Measurements from ENCODE around the gene TUBA4B.

The TUBA4B gene

DNA sequence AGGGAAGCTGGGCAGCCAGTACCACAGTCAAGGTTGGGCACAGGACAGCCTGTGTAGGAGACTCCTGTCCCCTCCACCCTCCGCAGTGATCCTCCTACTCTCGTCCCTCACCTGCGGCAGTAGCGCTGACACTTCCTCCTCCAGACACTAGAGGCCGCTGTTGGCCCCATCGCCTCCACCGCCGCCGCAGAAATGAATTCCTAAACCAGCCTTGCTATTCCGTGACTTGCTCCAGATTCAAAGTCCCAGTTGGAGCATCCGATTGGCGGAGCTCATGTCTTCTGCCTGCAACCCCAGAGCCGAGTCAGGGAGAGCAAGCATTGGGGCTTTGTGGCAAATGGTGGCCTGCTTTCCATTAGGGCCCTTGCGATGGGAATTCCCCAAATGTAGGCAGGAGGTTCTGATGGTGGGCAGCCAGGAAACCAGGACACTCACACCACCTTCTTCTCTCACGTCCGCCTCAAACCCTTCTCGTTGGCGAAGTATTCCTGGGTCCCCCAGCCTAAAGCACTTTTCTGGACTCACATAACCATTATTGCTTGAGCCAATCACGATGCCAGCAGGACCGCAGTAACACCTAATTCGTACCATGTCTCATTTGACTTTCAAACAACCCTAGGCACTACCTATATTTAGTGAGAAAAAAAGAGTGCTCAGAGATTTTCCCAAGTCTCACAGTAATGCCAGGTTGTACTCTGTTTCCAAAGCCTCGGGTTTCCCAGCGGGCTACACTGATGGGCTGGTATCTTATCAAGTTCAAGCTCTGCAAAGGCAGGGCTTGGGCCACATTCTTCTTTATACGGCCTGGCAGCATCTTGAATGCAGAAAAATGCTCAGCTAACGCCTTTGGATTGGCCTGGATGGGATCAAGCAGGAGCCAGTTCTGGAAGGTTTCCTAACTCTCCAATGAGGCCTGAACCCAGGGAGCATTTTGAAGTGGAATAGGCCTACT, 24.9 kb downstream of the TUBA4B start:
- H3K4me3 ChIP-seq (replicated peaks; ENCODE audit: low read depth, low read length) = no peak overlapping the region
- no peak for DNase-seq (ENCODE audit: extremely low read depth, low read depth)
- TF ChIP-seq, protein P1, sequence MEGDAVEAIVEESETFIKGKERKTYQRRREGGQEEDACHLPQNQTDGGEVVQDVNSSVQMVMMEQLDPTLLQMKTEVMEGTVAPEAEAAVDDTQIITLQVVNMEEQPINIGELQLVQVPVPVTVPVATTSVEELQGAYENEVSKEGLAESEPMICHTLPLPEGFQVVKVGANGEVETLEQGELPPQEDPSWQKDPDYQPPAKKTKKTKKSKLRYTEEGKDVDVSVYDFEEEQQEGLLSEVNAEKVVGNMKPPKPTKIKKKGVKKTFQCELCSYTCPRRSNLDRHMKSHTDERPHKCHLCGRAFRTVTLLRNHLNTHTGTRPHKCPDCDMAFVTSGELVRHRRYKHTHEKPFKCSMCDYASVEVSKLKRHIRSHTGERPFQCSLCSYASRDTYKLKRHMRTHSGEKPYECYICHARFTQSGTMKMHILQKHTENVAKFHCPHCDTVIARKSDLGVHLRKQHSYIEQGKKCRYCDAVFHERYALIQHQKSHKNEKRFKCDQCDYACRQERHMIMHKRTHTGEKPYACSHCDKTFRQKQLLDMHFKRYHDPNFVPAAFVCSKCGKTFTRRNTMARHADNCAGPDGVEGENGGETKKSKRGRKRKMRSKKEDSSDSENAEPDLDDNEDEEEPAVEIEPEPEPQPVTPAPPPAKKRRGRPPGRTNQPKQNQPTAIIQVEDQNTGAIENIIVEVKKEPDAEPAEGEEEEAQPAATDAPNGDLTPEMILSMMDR (IDR thresholded peaks at IDR 0.05; ENCODE audit: low read depth, low read length, missing control alignments) = peak; percentile 99

DNA sequence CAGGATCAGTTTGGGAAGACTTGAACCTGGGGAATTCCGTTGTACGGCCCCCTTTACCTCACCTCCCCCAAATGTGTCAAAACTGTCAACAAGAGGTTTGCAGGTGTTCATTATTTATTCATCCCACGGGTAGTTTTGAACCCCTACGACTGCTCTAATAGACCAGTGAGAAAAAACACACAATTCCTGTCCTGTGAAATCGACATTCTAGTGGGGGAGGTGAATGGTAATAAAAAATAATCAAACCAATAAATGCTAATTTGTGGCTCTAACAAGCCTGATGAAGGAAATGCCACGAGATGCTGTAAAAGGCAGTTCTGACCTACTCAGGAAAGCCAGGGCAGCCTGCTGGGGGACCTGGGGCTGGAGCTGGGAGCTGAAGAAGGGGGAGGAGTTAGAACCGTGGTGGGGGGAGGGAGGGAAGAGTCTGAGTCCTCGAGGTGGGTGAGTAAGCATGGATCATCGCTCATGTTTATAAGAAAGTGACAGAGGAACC, 25.7 kb downstream of the TUBA4B start:
- DNase-seq (ENCODE audit: extremely low read depth, low read depth) = no peak
- peak overlapping the region; percentile 50; the same call in 1 of the 2 replicates for H3K4me3 ChIP-seq (replicated peaks; ENCODE audit: low read depth, low read length)
- TF ChIP-seq, protein P1 (IDR thresholded peaks at IDR 0.05; ENCODE audit: low read depth, low read length, missing control alignments) = no peak

DNA sequence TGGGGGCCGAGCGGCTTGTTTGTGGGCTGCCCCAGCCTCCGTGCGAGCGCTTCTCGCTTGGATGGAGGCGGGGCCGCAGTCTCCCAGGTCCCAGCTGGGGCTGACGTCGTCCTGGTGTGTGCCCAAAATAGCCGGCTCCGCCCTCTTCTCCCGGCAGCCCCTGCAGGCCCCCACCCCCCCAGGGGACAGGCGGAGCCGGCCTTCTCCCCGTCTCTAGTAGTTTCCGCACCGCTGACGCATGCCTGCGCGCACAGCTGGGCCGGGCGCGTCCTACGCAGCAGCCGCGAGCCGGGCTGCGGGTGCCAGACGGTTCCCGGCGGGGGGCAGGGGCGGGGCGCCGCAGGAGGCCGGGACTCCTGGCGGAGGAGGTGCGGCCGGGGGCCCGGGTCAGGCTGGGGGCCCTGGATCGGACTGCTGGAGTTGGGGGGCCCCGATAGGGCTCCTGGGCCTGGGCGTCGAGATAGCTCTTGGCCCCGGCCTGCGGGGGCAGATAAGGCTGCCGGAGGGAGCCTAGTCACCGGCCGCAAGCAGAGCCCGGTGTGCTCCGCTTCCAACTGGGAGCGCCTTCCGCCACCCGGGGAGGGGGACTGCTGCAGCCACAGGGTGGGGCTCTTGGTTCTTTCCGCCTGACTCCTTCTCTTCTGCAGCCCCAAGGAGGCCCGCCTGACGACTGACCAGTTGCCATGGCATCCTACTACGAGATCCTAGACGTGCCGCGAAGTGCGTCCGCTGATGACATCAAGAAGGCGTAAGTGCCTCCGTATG, 26.3 kb downstream of the TUBA4B start, which contains the start of gene DNAJB2:
DNAJB2 (plus strand) TSS at position 216 of the 765 bp plus-strand sequence; CDS start at position 684, 468 bp downstream.
- DNase-seq (ENCODE audit: extremely low read depth, low read depth) = peak; percentile 93
- TF ChIP-seq, protein P1 (IDR thresholded peaks at IDR 0.05; ENCODE audit: low read depth, low read length, missing control alignments) = peak; percentile 15

DNA sequence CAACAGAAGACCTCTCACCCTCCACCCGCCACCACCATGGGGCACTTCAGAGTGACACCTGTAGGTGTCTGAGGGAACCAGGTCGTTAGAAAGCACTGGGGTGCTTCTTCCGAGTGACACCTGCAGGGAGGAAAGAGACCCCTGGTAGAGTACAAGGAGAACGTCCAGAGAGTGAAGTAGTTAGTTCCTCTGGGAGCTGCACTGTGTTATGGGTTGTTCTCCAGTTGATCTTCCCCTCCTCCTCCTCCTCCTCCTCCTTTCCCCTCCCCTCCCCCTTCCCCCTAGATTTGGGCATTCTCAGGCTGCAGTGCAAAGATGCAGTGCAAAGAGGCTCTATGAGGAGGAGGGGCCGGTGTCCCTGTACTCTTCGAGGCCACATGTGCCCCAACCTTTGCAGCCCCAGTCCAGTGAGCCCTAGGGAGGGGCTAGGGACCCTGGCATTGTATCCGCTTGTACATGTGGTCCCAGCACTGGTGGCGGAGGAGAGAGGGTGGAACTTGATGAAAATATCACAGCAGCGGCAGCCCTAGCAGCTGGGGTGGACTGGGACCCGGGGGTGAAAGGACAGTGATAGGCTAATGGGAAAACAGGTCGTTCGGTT, 27.0 kb downstream of the TUBA4B start:
- peak overlapping the region; percentile 50 for H3K4me3 ChIP-seq (replicated peaks; ENCODE audit: low read depth, low read length)
- DNase-seq (ENCODE audit: extremely low read depth, low read depth) = no peak

More for the DNA sequence above, 26.3 kb downstream of the TUBA4B start, which contains the start of gene DNAJB2:
- peak within 1 kb of the TSS; percentile 50 for H3K4me3 ChIP-seq (replicated peaks; ENCODE audit: low read depth, low read length)

DNA sequence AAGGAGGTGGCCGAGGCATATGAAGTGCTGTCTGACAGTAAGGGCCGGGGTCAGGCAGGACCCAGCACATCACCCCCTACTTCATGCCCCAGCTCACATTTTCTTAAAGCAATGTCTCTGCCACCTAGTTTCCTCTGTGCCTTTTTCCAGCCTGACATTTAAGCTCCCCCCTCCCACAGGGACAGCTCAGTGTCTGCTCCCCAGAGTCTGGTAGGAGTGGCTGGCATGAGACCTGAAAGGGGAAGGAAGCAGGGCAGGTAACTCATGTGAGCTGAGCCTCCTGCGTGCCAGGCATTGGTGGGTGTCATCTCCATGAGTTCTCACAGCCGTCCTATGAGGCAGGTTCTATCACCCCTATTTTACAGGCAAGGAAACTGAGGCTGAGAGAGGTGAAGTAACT, 27.6 kb downstream of the TUBA4B start:
- TF ChIP-seq, protein P1 (IDR thresholded peaks at IDR 0.05; ENCODE audit: low read depth, low read length, missing control alignments) = no peak
- no peak overlapping the region for H3K4me3 ChIP-seq (replicated peaks; ENCODE audit: low read depth, low read length)
- no peak for DNase-seq (ENCODE audit: extremely low read depth, low read depth)

More for the DNA sequence above, 27.0 kb downstream of the TUBA4B start:
- TF ChIP-seq, protein P1 (IDR thresholded peaks at IDR 0.05; ENCODE audit: low read depth, low read length, missing control alignments) = no peak

DNA sequence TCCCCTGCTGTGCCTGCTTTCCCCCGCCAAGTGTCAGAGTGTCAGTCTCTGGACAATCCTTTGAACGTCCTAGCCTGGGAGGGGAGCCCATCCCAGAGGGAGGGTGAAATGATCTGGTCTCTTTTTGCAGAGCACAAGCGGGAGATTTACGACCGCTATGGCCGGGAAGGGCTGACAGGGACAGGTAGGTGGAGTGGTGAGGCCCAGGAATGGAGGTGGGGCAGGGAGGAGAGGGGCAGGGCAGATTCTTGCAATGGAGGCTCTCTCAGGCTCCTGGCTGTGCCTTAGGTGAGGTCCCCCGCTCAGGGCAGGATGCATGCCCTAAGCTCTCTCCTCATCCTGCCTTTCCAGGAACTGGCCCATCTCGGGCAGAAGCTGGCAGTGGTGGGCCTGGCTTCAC, 28.5 kb downstream of the TUBA4B start:
- H3K4me3 ChIP-seq (replicated peaks; ENCODE audit: low read depth, low read length) = no peak overlapping the region
- TF ChIP-seq, protein P1 (IDR thresholded peaks at IDR 0.05; ENCODE audit: low read depth, low read length, missing control alignments) = no peak
- DNase-seq (ENCODE audit: extremely low read depth, low read depth) = no peak

Data from HFF-Myc (cell line).